ENCODE data around the gene B3GNT8. TPM values are rescaled to one million over a fixed set of nuclear protein-coding genes. Genes with fewer than 3 reads are reported as not detected.
A peak's percentile ranks its signal among the peaks of the same experiment; 100 is the strongest.

The B3GNT8 gene
- total RNA-seq, 1 donor from 2014 or later, result 0.86 TPM

DNA sequence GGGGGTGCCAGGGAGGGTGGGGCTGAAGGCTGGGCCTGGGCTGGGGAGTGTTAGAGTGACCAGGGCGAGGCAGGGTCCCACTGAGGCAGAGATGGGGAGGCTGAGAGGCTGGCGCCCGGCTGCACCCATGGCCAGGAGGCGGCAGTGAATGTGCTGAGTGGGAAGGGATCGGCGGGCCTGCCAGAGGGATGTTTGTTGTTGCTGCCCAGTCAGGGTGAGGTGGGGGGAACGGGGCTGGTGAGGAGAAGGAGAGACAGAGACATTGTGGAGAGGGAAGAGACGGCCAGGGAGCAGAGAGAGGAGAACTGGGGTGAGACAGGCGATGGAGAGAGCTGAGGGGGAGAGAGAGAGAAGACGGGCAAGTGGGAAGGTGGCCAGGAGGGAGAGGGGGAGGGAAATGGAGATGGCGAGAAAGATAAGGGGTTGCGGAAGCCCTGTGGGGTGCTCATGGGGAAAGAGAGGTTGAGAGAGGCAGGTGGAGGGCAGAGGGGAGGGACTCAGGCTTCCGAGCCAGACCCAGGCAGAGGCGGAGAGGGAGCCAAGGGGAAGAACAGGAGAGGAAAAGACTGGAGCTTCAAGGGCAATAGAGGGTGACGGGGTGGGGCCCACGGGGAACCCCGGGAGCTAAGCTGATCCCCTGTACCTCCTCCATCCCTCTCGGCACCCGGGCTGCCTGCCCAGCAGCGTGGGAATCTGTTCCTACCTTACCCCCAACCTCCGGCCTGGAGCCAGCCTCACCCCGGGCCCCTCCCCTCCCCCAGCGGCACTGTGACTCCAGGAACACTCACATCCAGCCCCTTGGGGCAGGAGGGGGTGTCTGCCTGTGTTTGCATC, 690 bp upstream of the B3GNT8 start:
- TF ChIP-seq, protein P1, sequence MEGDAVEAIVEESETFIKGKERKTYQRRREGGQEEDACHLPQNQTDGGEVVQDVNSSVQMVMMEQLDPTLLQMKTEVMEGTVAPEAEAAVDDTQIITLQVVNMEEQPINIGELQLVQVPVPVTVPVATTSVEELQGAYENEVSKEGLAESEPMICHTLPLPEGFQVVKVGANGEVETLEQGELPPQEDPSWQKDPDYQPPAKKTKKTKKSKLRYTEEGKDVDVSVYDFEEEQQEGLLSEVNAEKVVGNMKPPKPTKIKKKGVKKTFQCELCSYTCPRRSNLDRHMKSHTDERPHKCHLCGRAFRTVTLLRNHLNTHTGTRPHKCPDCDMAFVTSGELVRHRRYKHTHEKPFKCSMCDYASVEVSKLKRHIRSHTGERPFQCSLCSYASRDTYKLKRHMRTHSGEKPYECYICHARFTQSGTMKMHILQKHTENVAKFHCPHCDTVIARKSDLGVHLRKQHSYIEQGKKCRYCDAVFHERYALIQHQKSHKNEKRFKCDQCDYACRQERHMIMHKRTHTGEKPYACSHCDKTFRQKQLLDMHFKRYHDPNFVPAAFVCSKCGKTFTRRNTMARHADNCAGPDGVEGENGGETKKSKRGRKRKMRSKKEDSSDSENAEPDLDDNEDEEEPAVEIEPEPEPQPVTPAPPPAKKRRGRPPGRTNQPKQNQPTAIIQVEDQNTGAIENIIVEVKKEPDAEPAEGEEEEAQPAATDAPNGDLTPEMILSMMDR (conservative IDR thresholded peaks at IDR 0.05), result no peak
- DNase-seq (ENCODE audit: low read depth, low spot score), result no peak
- no peaks in the 10 kb centered on the region for H3K9me3 Mint-ChIP-seq
- peaks cover 5% of the 10 kb centered on the region for H3K4me1 Mint-ChIP-seq
- no peak overlapping the region for H3K4me3 Mint-ChIP-seq
- H3K36me3 Mint-ChIP-seq (ENCODE audit: low read depth), result peaks cover 3% of the 10 kb centered on the region
- peak overlapping the region; percentile 27 for H3K27ac Mint-ChIP-seq (ENCODE audit: unreplicated experiment)
- no peaks in the 10 kb centered on the region for H3K27me3 Mint-ChIP-seq (ENCODE audit: low read depth)

GRCh38 chr19:41426116-41426841, 895 bp downstream of the B3GNT8 start:
- Mint-ChIP-seq H3K27ac (ENCODE audit: unreplicated experiment) (peak overlapping the region; percentile 19), H3K9me3 (no peaks in the 10 kb centered on the region), H3K4me3 (no peak overlapping the region), H3K36me3 (ENCODE audit: low read depth) (no peaks in the 10 kb centered on the region), H3K27me3 (ENCODE audit: low read depth) (no peaks in the 10 kb centered on the region), H3K4me1 (peaks cover 5% of the 10 kb centered on the region)
- no peak for DNase-seq (ENCODE audit: low read depth, low spot score)
- TF ChIP-seq, protein P1 (conservative IDR thresholded peaks at IDR 0.05), result no peak

GRCh38 chr19:41425174-41426115, 1.7 kb downstream of the B3GNT8 start:
- TF ChIP-seq, protein P1 (conservative IDR thresholded peaks at IDR 0.05), result no peak
- no peaks in the 10 kb centered on the region for H3K9me3 Mint-ChIP-seq
- peaks cover 5% of the 10 kb centered on the region for H3K4me1 Mint-ChIP-seq
- H3K27me3 Mint-ChIP-seq (ENCODE audit: low read depth), result no peaks in the 10 kb centered on the region
- no peak for DNase-seq (ENCODE audit: low read depth, low spot score)
- peak overlapping the region; percentile 19 for H3K27ac Mint-ChIP-seq (ENCODE audit: unreplicated experiment)
- H3K36me3 Mint-ChIP-seq (ENCODE audit: low read depth), result no peaks in the 10 kb centered on the region
- H3K4me3 Mint-ChIP-seq, result no peak overlapping the region

GRCh38 chr19:41424335-41425173, 2.6 kb downstream of the B3GNT8 start:
- no peak for DNase-seq (ENCODE audit: low read depth, low spot score)

More at GRCh38 chr19:41424335-41425173, 2.6 kb downstream of the B3GNT8 start:
- TF ChIP-seq, protein P1 (conservative IDR thresholded peaks at IDR 0.05), result no peak
- no peak overlapping the region for H3K4me3 Mint-ChIP-seq
- no peaks in the 10 kb centered on the region for H3K27me3 Mint-ChIP-seq (ENCODE audit: low read depth)
- peaks cover 5% of the 10 kb centered on the region for H3K4me1 Mint-ChIP-seq
- H3K36me3 Mint-ChIP-seq (ENCODE audit: low read depth), result no peaks in the 10 kb centered on the region
- H3K9me3 Mint-ChIP-seq, result no peaks in the 10 kb centered on the region
- no peak overlapping the region for H3K27ac Mint-ChIP-seq (ENCODE audit: unreplicated experiment)
